ENCODE measurements around the gene CD79B. TPM values are rescaled to one million over a fixed set of nuclear protein-coding genes. Genes with fewer than 3 reads are reported as not detected.
"Not testable (repeated sequence)": the region's sequence is repeated elsewhere in the genome, so short reads cannot be mapped to it uniquely, and the experiment has no call there.

Gene CD79B
- total and polyA plus RNA-seq, 2 of the 8 experiments (the other 6 are each of a cell fraction or from before 2014, with no cell fraction given), result 1.5 to 3.9 TPM

DNA sequence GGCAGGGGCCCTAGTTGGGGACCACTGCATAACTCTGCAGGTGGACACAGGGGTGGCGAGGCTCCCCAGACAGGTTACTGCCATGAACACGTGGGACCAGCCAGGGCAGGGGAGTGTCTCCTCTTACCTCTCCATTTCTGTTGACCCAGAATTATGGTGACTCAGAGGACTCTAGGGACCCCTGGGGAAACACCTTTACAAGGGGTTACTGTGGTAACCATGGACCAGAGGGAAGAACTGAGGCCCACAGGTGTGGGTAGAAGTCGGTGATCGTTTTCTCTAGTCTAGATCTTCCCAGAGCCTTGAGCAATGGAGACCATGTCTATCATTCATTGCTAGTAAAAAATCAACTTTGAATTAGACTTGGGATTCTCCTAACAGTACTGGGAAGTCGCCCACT lies 11.4 kb downstream of the CD79B start:
- not testable (repeated sequence) for H3K4me2 ChIP-seq (ENCODE audit: insufficient read depth in 1 of 2, low read depth in 2 of 2, low read length in 2 of 2); H2BK12ac ChIP-seq (ENCODE audit: low read depth, low read length); H3K23ac ChIP-seq (ENCODE audit: insufficient read length); H3K9ac ChIP-seq (replicated peaks in 1 of 4; ENCODE audit: extremely low read depth in 1 of 4, low read depth in 3 of 4, low read length in 3 of 4); H4K5ac ChIP-seq (ENCODE audit: insufficient read length, low read depth, low read length); H2BK20ac ChIP-seq (ENCODE audit: low read length); H3K56ac ChIP-seq (replicated peaks; ENCODE audit: insufficient read length, low read depth, low read length); H3K27ac ChIP-seq (ENCODE audit: low read depth, low read length); H2AK5ac ChIP-seq (ENCODE audit: low read depth, low read length); H3K36me3 ChIP-seq (ENCODE audit: control insufficient read depth in 2 of 4, insufficient read depth in 4 of 4, low read length in 3 of 4); H3K18ac ChIP-seq (ENCODE audit: extremely low read depth, low read length); H2AFZ ChIP-seq (ENCODE audit: low read length); H3K4ac ChIP-seq (replicated peaks; ENCODE audit: insufficient read length, low read depth, low read length); H3K79me1 ChIP-seq (ENCODE audit: low read depth, low read length); H2BK15ac ChIP-seq (ENCODE audit: low read length); H3K9me3 ChIP-seq (ENCODE audit: insufficient read depth in 2 of 2, low read depth in 1 of 2, low read length in 1 of 2); H3K23me2 ChIP-seq (ENCODE audit: low read depth, low read length); DNase-seq (ENCODE audit: low read depth in 1 of 2, low spot score in 2 of 2); H3K4me3 ChIP-seq (ENCODE audit: extremely low read depth in 1 of 4, insufficient read depth in 2 of 4, low read depth in 3 of 4, low read length in 4 of 4); H3K27me3 ChIP-seq (replicated peaks in 1 of 4; ENCODE audit: control insufficient read depth in 3 of 4, extremely low read depth in 1 of 4, insufficient read depth in 3 of 4, low read length in 3 of 4); FAIRE-seq; H4K8ac ChIP-seq (ENCODE audit: extremely low read depth, insufficient read depth, low read length); H3K14ac ChIP-seq (ENCODE audit: insufficient read length); H3K4me1 ChIP-seq (replicated peaks in 1 of 4; ENCODE audit: control insufficient read depth in 3 of 4, insufficient read depth in 4 of 4, low read length in 3 of 4); H3K79me2 ChIP-seq (ENCODE audit: control insufficient read depth in 1 of 2, insufficient read depth in 2 of 2, low read length in 2 of 2); H4K91ac ChIP-seq (replicated peaks; ENCODE audit: insufficient read length, low read length); H2BK5ac ChIP-seq (ENCODE audit: low read depth, low read length); H4K20me1 ChIP-seq (replicated peaks in 1 of 2; ENCODE audit: control insufficient read depth in 1 of 2, insufficient read depth in 2 of 2, low read length in 2 of 2); H2BK120ac ChIP-seq (replicated peaks; ENCODE audit: low read depth, low read length)
- WGBS, 2 experiments (ENCODE audit: extremely low coverage in 1 of 2, insufficient coverage in 1 of 2, insufficient read length in 1 of 2, insufficient replicate concordance in 2 of 2, low coverage in 1 of 2, low lambda C conversion rate in 2 of 2, missing lambda C conversion rate in 1 of 2), result 96% methylated on average over 5 of the region's 5 CpGs; no CpG with 5 or more reads in 1 of the 2 experiments
- ChIA-PET POLR2A (ENCODE audit: partially characterized antibody) (interaction anchor here (1.3 to 2.5 kb wide), 2 partner anchors 11 to 25 kb away, joined by 3 to 13 read pairs; partner anchors contain the start of gene CD79B), CTCF (ENCODE audit: partially characterized antibody) (interaction anchor here (0.6 to 11.2 kb wide), 17 partner anchors 12 to 415 kb away, joined by 3 to 270 read pairs (median 25); partner anchors contain the start of genes CD79B and GH2)

DNA sequence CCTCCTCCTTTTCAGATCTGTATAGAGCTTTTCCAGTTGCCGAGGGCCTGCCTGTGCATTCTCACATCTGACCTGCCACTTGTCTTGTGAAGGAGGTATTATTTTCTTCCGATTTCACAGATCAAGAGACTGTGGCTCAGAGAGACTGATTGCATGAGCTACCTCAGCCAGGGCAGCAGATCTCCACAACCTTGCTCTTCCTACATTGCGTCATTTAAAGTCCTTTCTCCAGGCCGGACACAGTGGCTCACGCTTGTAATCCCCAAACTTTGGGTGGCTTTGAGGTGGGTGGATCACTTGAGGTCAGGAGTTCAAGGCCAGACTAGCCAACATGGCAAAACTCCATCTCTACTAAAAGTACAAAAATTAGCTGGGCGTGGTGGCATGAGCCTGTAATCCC lies 12.1 kb downstream of the CD79B start:
- not testable (repeated sequence) for H3K4me1 ChIP-seq (replicated peaks in 1 of 4; ENCODE audit: control insufficient read depth in 3 of 4, insufficient read depth in 4 of 4, low read length in 3 of 4); H3K9ac ChIP-seq (replicated peaks in 1 of 4; ENCODE audit: extremely low read depth in 1 of 4, low read depth in 3 of 4, low read length in 3 of 4); H2AK5ac ChIP-seq (ENCODE audit: low read depth, low read length); FAIRE-seq; H3K4me2 ChIP-seq (ENCODE audit: insufficient read depth in 1 of 2, low read depth in 2 of 2, low read length in 2 of 2); H3K56ac ChIP-seq (replicated peaks; ENCODE audit: insufficient read length, low read depth, low read length); H2AFZ ChIP-seq (ENCODE audit: low read length); H3K79me1 ChIP-seq (ENCODE audit: low read depth, low read length); H3K27ac ChIP-seq (ENCODE audit: low read depth, low read length); H4K5ac ChIP-seq (ENCODE audit: insufficient read length, low read depth, low read length); H3K14ac ChIP-seq (ENCODE audit: insufficient read length); H2BK5ac ChIP-seq (ENCODE audit: low read depth, low read length); H4K20me1 ChIP-seq (replicated peaks in 1 of 2; ENCODE audit: control insufficient read depth in 1 of 2, insufficient read depth in 2 of 2, low read length in 2 of 2); H3K79me2 ChIP-seq (ENCODE audit: control insufficient read depth in 1 of 2, insufficient read depth in 2 of 2, low read length in 2 of 2); H4K8ac ChIP-seq (ENCODE audit: extremely low read depth, insufficient read depth, low read length); H2BK20ac ChIP-seq (ENCODE audit: low read length); H3K9me3 ChIP-seq (ENCODE audit: insufficient read depth in 2 of 2, low read depth in 1 of 2, low read length in 1 of 2); H3K18ac ChIP-seq (ENCODE audit: extremely low read depth, low read length); H3K27me3 ChIP-seq (replicated peaks in 1 of 4; ENCODE audit: control insufficient read depth in 3 of 4, extremely low read depth in 1 of 4, insufficient read depth in 3 of 4, low read length in 3 of 4); H3K4ac ChIP-seq (replicated peaks; ENCODE audit: insufficient read length, low read depth, low read length); H4K91ac ChIP-seq (replicated peaks; ENCODE audit: insufficient read length, low read length); DNase-seq (ENCODE audit: low read depth in 1 of 2, low spot score in 2 of 2); H2BK12ac ChIP-seq (ENCODE audit: low read depth, low read length); H3K23ac ChIP-seq (ENCODE audit: insufficient read length); H3K23me2 ChIP-seq (ENCODE audit: low read depth, low read length); H2BK15ac ChIP-seq (ENCODE audit: low read length); H3K4me3 ChIP-seq (ENCODE audit: extremely low read depth in 1 of 4, insufficient read depth in 2 of 4, low read depth in 3 of 4, low read length in 4 of 4); H3K36me3 ChIP-seq (ENCODE audit: control insufficient read depth in 2 of 4, insufficient read depth in 4 of 4, low read length in 3 of 4); H2BK120ac ChIP-seq (replicated peaks; ENCODE audit: low read depth, low read length)
- WGBS, 2 experiments (ENCODE audit: extremely low coverage in 1 of 2, insufficient coverage in 1 of 2, insufficient read length in 1 of 2, insufficient replicate concordance in 2 of 2, low coverage in 1 of 2, low lambda C conversion rate in 2 of 2, missing lambda C conversion rate in 1 of 2), result 93% methylated on average over 6 of the region's 6 CpGs; no CpG with 5 or more reads in 1 of the 2 experiments
- ChIA-PET POLR2A (ENCODE audit: partially characterized antibody) (interaction anchor here (1.0 to 2.5 kb wide), 5 partner anchors 12 to 226 kb away, joined by 3 to 13 read pairs (median 4); partner anchors contain the start of gene CD79B), CTCF (ENCODE audit: partially characterized antibody) (interaction anchor here (0.6 to 11.2 kb wide), 38 partner anchors 9 to 315 kb away, joined by 3 to 270 read pairs (median 12); partner anchors contain the start of genes CD79B, CSHL1, GH2 and PRR29)
